Parathyroid adenoma (tissue), 2 donors: ENCODE measurements around the gene GNG13.

ENCODE experiments used
- H2AFZ ChIP-seq: fragments of 300-600 bp; sonication (generic); one replicate; pipeline ENCODE4 v1.7.0; 2017; ENCODE audit warnings: antibody characterized with exemption, mild to moderate bottlenecking
- H3K27ac ChIP-seq: fragments of 300-600 bp; sonication (generic); one replicate; pipeline ENCODE4 v1.7.0; 2017
- H3K27me3 ChIP-seq: fragments of 300-600 bp; sonication (generic); one replicate; pipeline ENCODE4 v1.7.0; 2017; ENCODE audit warnings: low read length; ENCODE audit not compliant: control insufficient read depth, insufficient read depth
- H3K36me3 ChIP-seq: fragments of 300-600 bp; sonication (generic); one replicate; pipeline ENCODE4 v1.7.0; 2017; ENCODE audit warnings: low read length; ENCODE audit not compliant: control insufficient read depth, insufficient read depth
- H3K4me1 ChIP-seq: fragments of 300-600 bp; sonication (generic); one replicate; pipeline ENCODE4 v1.7.0; 2017; ENCODE audit warnings: control low read depth
- H3K4me2 ChIP-seq: fragments of 300-600 bp; sonication (generic); one replicate; pipeline ENCODE4 v1.7.0; 2017; ENCODE audit warnings: low read length
- H3K4me3 ChIP-seq: fragments of 300-600 bp; sonication (generic); one replicate; pipeline ENCODE4 v1.7.0; 2017; ENCODE audit warnings: low read depth, low read length
- H3K79me2 ChIP-seq: fragments of 300-600 bp; sonication (generic); one replicate; pipeline ENCODE4 v1.7.0; 2017; ENCODE audit warnings: control low read depth
- H3K9ac ChIP-seq: fragments of 300-600 bp; sonication (generic); one replicate; pipeline ENCODE4 v1.7.0; 2017; ENCODE audit warnings: mild to moderate bottlenecking
- H3K9me3 ChIP-seq: fragments of 300-600 bp; sonication (generic); one replicate; pipeline ENCODE4 v1.7.0; 2017; ENCODE audit warnings: low read length; ENCODE audit not compliant: control insufficient read depth
- CTCF ChIP-seq: fragments of 300-600 bp; sonication (generic); IDR thresholded peaks from one replicate; pipeline ENCODE4 v1.7.0; 2017; ENCODE audit warnings: antibody characterized with exemption, mild to moderate bottlenecking
- donor health status: primary hyperparathyroidism.

Gene GNG13

GRCh38 chr16:845351-845745, 44.8 kb upstream of the GNG13 start:
- Histone ChIP-seq H2AFZ (no peak overlapping the region), H3K27me3 (no peaks in the 10 kb centered on the region), H3K9me3 (no peaks in the 10 kb centered on the region), H3K9ac (no peak overlapping the region), H3K36me3 (no peaks in the 10 kb centered on the region), H3K4me2 (no peak overlapping the region), H3K4me3 (no peak overlapping the region), H3K79me2 (no peaks in the 10 kb centered on the region), H3K4me1 (no peaks in the 10 kb centered on the region), H3K27ac (no peak overlapping the region)
- no peak for TF ChIP-seq CTCF

DNA sequence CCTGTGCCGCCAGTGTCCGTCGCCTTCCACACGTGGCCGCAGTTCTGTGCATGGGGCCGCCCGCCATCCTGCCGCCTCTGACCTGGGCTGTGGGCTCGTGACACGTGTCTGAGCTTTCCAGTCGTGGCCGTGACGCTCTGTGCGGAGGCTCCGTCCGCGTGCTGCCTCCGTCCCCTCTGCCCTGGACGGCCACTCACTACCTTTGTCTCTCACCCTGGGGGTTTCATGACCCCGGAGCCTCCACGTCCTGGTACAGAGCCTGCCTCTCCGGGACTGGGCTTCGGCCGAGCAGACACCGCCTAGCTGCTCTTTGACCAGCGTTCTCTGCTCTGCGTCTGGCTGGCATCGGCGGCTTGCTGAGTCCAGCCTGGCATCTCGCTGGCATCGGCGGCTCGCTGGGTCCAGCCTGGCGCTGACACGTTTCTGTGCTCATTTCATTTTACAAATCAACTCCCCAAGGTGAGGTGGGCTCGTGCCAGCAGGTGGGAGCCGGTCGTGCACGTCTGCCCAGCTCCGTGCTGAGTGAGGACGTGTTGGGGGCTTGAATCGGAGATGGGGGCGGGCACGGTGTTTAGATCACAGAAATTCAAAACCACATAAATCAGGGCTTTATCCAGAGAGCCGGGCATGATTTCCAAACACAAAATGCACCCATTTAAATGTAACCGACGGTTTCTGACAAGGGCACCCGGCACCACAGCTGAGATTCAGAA, 44.3 kb upstream of the GNG13 start:
- Histone ChIP-seq H3K4me1 (no peaks in the 10 kb centered on the region), H3K79me2 (no peaks in the 10 kb centered on the region), H3K4me2 (no peak overlapping the region), H3K4me3 (no peak overlapping the region), H3K36me3 (no peaks in the 10 kb centered on the region), H3K27ac (no peak overlapping the region), H3K9ac (no peak overlapping the region), H3K27me3 (no peaks in the 10 kb centered on the region), H3K9me3 (no peaks in the 10 kb centered on the region), H2AFZ (no peak overlapping the region)
- TF ChIP-seq CTCF, result no peak

DNA sequence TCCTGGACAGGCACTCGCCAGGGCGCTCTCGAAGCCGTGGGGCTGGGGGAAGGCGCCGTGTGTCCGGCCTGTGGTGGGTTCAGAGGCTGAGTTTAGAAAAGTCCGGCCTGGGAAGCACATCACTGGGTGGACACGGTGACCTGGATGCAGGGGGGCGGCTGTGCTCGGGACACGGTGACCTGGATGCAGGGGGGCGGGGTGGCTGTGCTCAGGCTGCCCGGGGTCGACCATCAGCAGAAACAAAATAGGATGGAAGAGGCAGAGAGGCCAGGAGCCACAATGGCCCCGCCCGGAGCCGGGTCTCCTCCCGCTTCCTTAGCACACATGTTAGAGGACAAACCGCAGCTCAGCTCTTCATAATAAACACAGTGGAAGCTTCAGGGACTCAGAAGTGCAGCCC, 43.2 kb upstream of the GNG13 start:
- H3K9me3 ChIP-seq, result no peaks in the 10 kb centered on the region
- no peaks in the 10 kb centered on the region for H3K4me1 ChIP-seq
- H3K27ac ChIP-seq, result no peak overlapping the region
- no peak for TF ChIP-seq CTCF
- no peaks in the 10 kb centered on the region for H3K79me2 ChIP-seq
- no peaks in the 10 kb centered on the region for H3K36me3 ChIP-seq
- H3K27me3 ChIP-seq, result no peaks in the 10 kb centered on the region
- no peak overlapping the region for H3K9ac ChIP-seq
- no peak overlapping the region for H2AFZ ChIP-seq
- H3K4me3 ChIP-seq, result no peak overlapping the region
- no peak overlapping the region for H3K4me2 ChIP-seq

- Histone ChIP-seq H3K27ac (no peak overlapping the region), H3K36me3 (no peaks in the 10 kb centered on the region), H3K4me3 (no peak overlapping the region), H3K9me3 (no peaks in the 10 kb centered on the region), H2AFZ (no peak overlapping the region), H3K9ac (no peak overlapping the region), H3K4me1 (no peaks in the 10 kb centered on the region), H3K27me3 (no peaks in the 10 kb centered on the region), H3K4me2 (no peak overlapping the region), H3K79me2 (no peaks in the 10 kb centered on the region)
- TF ChIP-seq CTCF, result no peak
Observed at GRCh38 chr16:842711-843560, 42.4 kb upstream of the GNG13 start.
